K562 (cell line): ENCODE measurements around the gene ZNF22.

Experiments used
- CEBPZ ChIP-seq: fragments of 150-350 bp; IDR thresholded peaks from 2 replicates; pipeline ENCODE4 v1.6.1; 2014; ENCODE audit warnings: low read depth, mild to moderate bottlenecking, low read length, borderline replicate concordance
- CTCF ChIP-seq, 3 experiments: IDR thresholded peaks in 2 of 3; conservative IDR thresholded peaks in 1 of 3; 2 replicates each; pipeline ENCODE4 v1.5.1; 2011 to 2012; ENCODE audit warnings: low read length in 3 of 3, mild to moderate bottlenecking in 3 of 3, control low read depth in 2 of 3, improper control_type of control experiment in 1 of 3, inconsistent platforms in 1 of 3, low read depth in 1 of 3, mixed read lengths in 1 of 3, moderate library complexity in 1 of 3; ENCODE audit not compliant: insufficient read depth in 2 of 3
- GATA2 ChIP-seq: sonication (generic); formaldehyde crosslinking; IDR thresholded peaks from 2 replicates; pipeline ENCODE4 v1.4.0; 2020; ENCODE audit warnings: mild to moderate bottlenecking, missing genetic modification reagents
- OTX1 ChIP-seq: fragments of 450-650 bp; formaldehyde crosslinking; IDR thresholded peaks from 2 replicates; pipeline ENCODE4 v1.4.0; 2022; ENCODE audit warnings: mild to moderate bottlenecking
- RFX7 ChIP-seq: fragments of 250-450 bp; sonication (Bioruptor Pico); IDR thresholded peaks from 2 replicates; pipeline ENCODE4 v1.5.1; 2021; ENCODE audit warnings: mild to moderate bottlenecking
- SRSF9 ChIP-seq: fragments of 200-400 bp; formaldehyde crosslinking; IDR thresholded peaks from 2 replicates; pipeline ENCODE4 v1.6.1; 2017; ENCODE audit warnings: low read depth, low read length, borderline replicate concordance
- TAF7 ChIP-seq: fragments of 450-650 bp; IDR thresholded peaks from 2 replicates; pipeline ENCODE4 v1.6.1; 2016; ENCODE audit warnings: missing genetic modification characterization, missing compliant biosample characterization
- ZNF253 ChIP-seq: fragments of 250-450 bp; sonication (Bioruptor Pico); conservative IDR thresholded peaks from 2 replicates; pipeline ENCODE4 v1.6.1; 2021; ENCODE audit warnings: mild to moderate bottlenecking

GRCh38 chr10:45034301-45034700, 33.6 kb downstream of the ZNF22 start:
- TF ChIP-seq CTCF (IDR thresholded peaks at IDR 0.05 in 2 of 3, conservative IDR thresholded peaks at IDR 0.05 in 1 of 3; ENCODE audit: insufficient read depth in 2 of 3, low read depth in 1 of 3, low read length in 3 of 3) (no peak), ZNF253 (CRISPR knock-in tag) (no peak), GATA2 (CRISPR knock-in tag) (no peak), RFX7 (CRISPR knock-in tag) (no peak), OTX1 (CRISPR knock-in tag) (no peak), CEBPZ (no peak), TAF7 (tag) (no peak), SRSF9 (no peak)
